Skin epidermis (tissue), 12 donors: Measurements from ENCODE around the gene CBY1.
A peak's percentile ranks its signal among the peaks of the same experiment; 100 is the strongest.
"Not testable (repeated sequence)": the region's sequence is repeated elsewhere in the genome, so short reads cannot be mapped to it uniquely, and the experiment has no call there.

Experiments
- H3K27ac ChIP-seq, 21 experiments: fragments of 200-600 bp; sonication (generic) in 11 of 21; one replicate each; pipeline ENCODE4 v1.5.0; 2020; ENCODE audit warnings: mild to moderate bottlenecking in 3 of 21, inconsistent platforms in 2 of 21, moderate library complexity in 2 of 21
- H3K4me3 ChIP-seq, 7 experiments: fragments of 200-600 bp; sonication (generic) in 2 of 7; one replicate each; pipeline ENCODE4 v1.5.0; 2020; ENCODE audit warnings: inconsistent platforms in 2 of 7, mild to moderate bottlenecking in 2 of 7, moderate library complexity in 1 of 7

CBY1 gene

GRCh38 chr22:38644245-38644644, 12.2 kb upstream of the CBY1 start:
- H3K27ac ChIP-seq, H3K4me3 ChIP-seq: not testable (repeated sequence)

GRCh38 chr22:38645430-38645829, 11.0 kb upstream of the CBY1 start:
- no peak overlapping the region for H3K27ac ChIP-seq
- no peak overlapping the region for H3K4me3 ChIP-seq

- Histone ChIP-seq H3K27ac (peak overlapping the region in 1 of 21 experiments; percentile 5), H3K4me3 (no peak overlapping the region)
Measured at GRCh38 chr22:38649841-38650522, 6.5 kb upstream of the CBY1 start.

- Histone ChIP-seq H3K27ac (no peak overlapping the region), H3K4me3 (no peak overlapping the region)
Measured at GRCh38 chr22:38652859-38653258, 3.6 kb upstream of the CBY1 start.

- Histone ChIP-seq H3K27ac (no peak overlapping the region), H3K4me3 (no peak overlapping the region)
Measured at GRCh38 chr22:38653741-38654140, 2.7 kb upstream of the CBY1 start.

GRCh38 chr22:38655519-38656255, 751 bp upstream of the CBY1 start:
- Histone ChIP-seq H3K4me3 (peak overlapping the region; percentile 65 to 93 (median 90)), H3K27ac (peak overlapping the region in 20 of 21 experiments; percentile 73 to 100 (median 96))

- Histone ChIP-seq H3K27ac (peak overlapping the region in 19 of 21 experiments; percentile 73 to 100 (median 96)), H3K4me3 (peak overlapping the region; percentile 65 to 93 (median 90))
Measured at GRCh38 chr22:38657045-38657909, 839 bp downstream of the CBY1 start.

GRCh38 chr22:38674888-38675287, 18.4 kb downstream of the CBY1 start:
- Histone ChIP-seq H3K27ac (no peak overlapping the region), H3K4me3 (no peak overlapping the region)

GRCh38 chr22:38675833-38676232, 19.4 kb downstream of the CBY1 start:
- Histone ChIP-seq H3K27ac (no peak overlapping the region), H3K4me3 (no peak overlapping the region)

GRCh38 chr22:38681582-38682335, 25.3 kb downstream of the CBY1 start, which contains the start of gene TOMM22:
TSS of gene TOMM22 (plus strand) at chr22:38681957. CDS start at chr22:38681979, 22 bp downstream.
- peak within 1 kb of the TSS; percentile 27 to 93 (median 82) for H3K27ac ChIP-seq

GRCh38 chr22:38684895-38685294, 28.5 kb downstream of the CBY1 start:
- Histone ChIP-seq H3K27ac (no peak overlapping the region), H3K4me3 (no peak overlapping the region)

More at GRCh38 chr22:38681582-38682335, 25.3 kb downstream of the CBY1 start, which contains the start of gene TOMM22:
- H3K4me3 ChIP-seq = peak within 1 kb of the TSS; percentile 59 to 97 (median 93)

- no peak overlapping the region for H3K27ac ChIP-seq
- no peak overlapping the region for H3K4me3 ChIP-seq
Measured at GRCh38 chr22:38685761-38686160, 29.3 kb downstream of the CBY1 start.

- no peak overlapping the region for H3K27ac ChIP-seq
Measured at GRCh38 chr22:38689651-38690050, 33.2 kb downstream of the CBY1 start.

GRCh38 chr22:38694049-38694448, 37.6 kb downstream of the CBY1 start:
- Histone ChIP-seq H3K27ac (peak overlapping the region in 1 of 21 experiments; percentile 30), H3K4me3 (no peak overlapping the region)

More at GRCh38 chr22:38689651-38690050, 33.2 kb downstream of the CBY1 start:
- no peak overlapping the region for H3K4me3 ChIP-seq

GRCh38 chr22:38694940-38695339, 38.5 kb downstream of the CBY1 start:
- Histone ChIP-seq H3K4me3 (no peak overlapping the region), H3K27ac (peak overlapping the region in 2 of 21 experiments; percentile 1 to 25)

- Histone ChIP-seq H3K4me3 (peak overlapping the region in 1 of 7 experiments; percentile 62), H3K27ac (peak overlapping the region in 17 of 21 experiments; percentile 27 to 98 (median 56))
Measured at GRCh38 chr22:38696606-38697424, 40.4 kb downstream of the CBY1 start.

GRCh38 chr22:38697425-38698089, 41.1 kb downstream of the CBY1 start:
- peak overlapping the region in 1 of 7 experiments; percentile 62 for H3K4me3 ChIP-seq

More at GRCh38 chr22:38697425-38698089, 41.1 kb downstream of the CBY1 start:
- H3K27ac ChIP-seq = peak overlapping the region in 17 of 21 experiments; percentile 10 to 100 (median 55)
